Measurements from ENCODE around the gene PDE6B. TPM values are rescaled to one million over a fixed set of nuclear protein-coding genes. Genes with fewer than 3 reads are reported as not detected.
A peak's percentile ranks its signal among the peaks of the same experiment; 100 is the strongest.

The PDE6B gene
- total RNA-seq, 2 experiments from 2014 or later, result 11.4 to 12.4 TPM

DNA sequence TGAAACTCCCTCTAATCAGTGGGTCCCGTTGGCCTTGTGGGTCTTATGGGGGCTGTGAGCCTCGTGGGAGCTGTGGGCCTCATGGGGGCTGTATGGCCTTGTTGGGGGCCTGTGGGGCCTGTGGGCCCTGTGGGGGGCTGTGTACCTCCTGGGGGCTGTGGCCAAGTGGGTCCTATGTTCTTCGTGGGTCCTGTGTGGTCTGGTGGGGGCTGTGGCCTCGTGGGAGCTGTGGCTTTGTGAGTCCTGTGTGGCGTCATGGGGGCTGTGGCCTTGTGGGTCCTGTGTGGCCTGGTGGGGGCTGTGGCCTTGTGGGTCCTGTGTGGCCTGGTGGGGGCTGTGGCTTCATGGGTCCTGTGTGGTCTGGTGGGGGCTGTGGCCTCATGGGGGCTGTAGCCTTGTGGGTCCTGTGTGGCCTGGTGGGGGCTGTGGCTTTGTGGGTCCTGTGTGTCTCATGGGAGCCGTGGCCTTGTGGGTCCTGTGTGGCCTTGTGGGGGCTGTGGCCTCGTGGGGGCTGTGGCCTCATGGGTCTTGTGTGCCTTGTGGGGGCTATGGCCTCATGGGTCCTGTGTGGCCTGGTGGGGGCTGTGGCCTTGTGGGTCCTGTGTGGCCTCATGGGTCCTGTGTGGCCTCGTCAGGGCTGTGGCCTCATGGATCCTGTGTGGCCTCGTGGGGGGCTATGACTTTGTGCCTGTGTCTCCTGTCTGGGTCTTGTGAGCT is 87.7 kb downstream of the PDE6B start:
- DNase-seq (peak in 1 of 14 experiments; percentile 18), ATAC-seq (ENCODE audit: poor library complexity) (no peak)
- Mint-ChIP-seq H3K9me3 (no peaks in the 10 kb centered on the region), H3K27ac (no peak overlapping the region), H3K27me3 (no peaks in the 10 kb centered on the region), H3K4me1 (ENCODE audit: low read depth) (peaks cover 32% of the 10 kb centered on the region), H3K36me3 (ENCODE audit: low read depth) (no peaks in the 10 kb centered on the region), H3K4me3 (no peak overlapping the region)
- ChIA-PET CTCF (no interaction called here), POLR2A (no interaction called here)
- TF ChIP-seq, protein P1, sequence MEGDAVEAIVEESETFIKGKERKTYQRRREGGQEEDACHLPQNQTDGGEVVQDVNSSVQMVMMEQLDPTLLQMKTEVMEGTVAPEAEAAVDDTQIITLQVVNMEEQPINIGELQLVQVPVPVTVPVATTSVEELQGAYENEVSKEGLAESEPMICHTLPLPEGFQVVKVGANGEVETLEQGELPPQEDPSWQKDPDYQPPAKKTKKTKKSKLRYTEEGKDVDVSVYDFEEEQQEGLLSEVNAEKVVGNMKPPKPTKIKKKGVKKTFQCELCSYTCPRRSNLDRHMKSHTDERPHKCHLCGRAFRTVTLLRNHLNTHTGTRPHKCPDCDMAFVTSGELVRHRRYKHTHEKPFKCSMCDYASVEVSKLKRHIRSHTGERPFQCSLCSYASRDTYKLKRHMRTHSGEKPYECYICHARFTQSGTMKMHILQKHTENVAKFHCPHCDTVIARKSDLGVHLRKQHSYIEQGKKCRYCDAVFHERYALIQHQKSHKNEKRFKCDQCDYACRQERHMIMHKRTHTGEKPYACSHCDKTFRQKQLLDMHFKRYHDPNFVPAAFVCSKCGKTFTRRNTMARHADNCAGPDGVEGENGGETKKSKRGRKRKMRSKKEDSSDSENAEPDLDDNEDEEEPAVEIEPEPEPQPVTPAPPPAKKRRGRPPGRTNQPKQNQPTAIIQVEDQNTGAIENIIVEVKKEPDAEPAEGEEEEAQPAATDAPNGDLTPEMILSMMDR (IDR thresholded peaks at IDR 0.05), result no peak
- H3K27me3 ChIP-seq (ENCODE audit: control insufficient read depth in 1 of 2, insufficient read depth in 2 of 2, low read length in 2 of 2), result no peaks in the 10 kb centered on the region
- no peaks in the 10 kb centered on the region for H3K9me3 ChIP-seq (ENCODE audit: control insufficient read depth in 1 of 2, insufficient read depth in 1 of 2, low read length in 2 of 2)
- peaks cover 16% of the 10 kb centered on the region for H3K4me1 ChIP-seq (ENCODE audit: insufficient read depth, low read length)
- H3K36me3 ChIP-seq (ENCODE audit: insufficient read depth, low read length), result peaks cover 17% of the 10 kb centered on the region
- H3K27ac ChIP-seq (ENCODE audit: low read depth in 1 of 2, low read length in 2 of 2), result no peak overlapping the region
- intact Hi-C loops (cut with DNase I, micrococcal nuclease), result no loop called here
- H3K4me3 ChIP-seq (ENCODE audit: low read length), result no peak overlapping the region

DNA sequence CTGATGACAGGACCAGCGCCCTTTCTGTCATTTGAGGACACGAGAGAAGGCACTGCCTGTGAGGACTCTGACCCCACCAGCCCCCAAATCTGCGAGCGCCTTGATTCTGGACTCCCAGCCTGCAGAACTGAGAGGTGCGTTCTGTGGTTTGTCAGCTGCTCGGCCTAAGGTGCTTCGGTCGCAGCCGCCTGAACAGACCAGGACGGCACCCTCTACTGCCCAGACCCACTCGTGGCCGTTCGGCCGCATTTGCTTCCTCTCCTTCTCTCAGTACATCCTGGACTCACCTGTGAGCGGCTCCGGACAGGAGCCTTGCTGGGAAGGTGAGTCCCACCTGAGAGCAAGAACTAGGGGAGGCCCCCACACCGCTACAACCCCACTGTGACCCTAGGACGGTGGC is 88.7 kb downstream of the PDE6B start:
- CTCF ChIA-PET, result no interaction called here
- no peaks in the 10 kb centered on the region for H3K27me3 Mint-ChIP-seq

DNA sequence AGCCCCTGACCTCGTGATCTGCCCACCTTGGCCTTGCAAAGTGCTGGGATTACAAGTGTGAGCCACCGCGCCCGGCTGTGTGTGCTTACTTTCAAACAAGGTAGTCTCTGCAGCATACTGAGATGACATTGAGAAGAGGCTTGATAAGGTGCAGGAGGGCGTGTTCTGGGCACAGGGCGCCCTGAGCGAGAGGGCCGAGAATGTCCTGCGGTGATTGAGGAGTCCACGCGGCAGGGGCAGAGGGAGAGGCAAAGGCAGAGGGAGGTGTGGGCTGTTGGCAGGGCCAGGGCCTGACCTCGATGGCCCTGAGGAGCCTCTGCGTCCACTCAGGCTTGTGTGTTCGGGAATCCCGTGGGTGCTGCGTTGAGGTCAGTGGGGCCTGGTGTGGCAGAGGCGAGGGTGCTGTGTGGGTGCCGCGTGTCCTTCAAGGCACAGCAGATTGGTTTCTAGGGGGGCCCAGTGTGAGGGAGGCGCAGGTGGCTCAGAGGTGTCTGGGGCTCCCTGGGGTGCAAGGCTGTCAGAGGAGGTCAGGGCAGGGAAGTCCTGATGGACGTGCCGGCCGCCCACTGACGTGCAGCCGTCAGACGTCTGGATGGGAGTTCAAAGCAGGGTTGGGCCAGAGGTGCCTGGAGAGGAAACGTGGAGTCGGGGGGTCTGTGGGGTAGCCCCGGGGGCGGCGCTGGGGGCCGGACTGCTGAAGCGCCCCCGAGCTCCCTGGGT is 92.4 kb downstream of the PDE6B start:
- ATAC-seq (ENCODE audit: poor library complexity) (no peak), DNase-seq (no peak)
- Histone ChIP-seq H3K27me3 (ENCODE audit: control insufficient read depth in 1 of 2, insufficient read depth in 2 of 2, low read length in 2 of 2) (no peaks in the 10 kb centered on the region), H3K4me3 (ENCODE audit: low read length) (no peak overlapping the region), H3K36me3 (ENCODE audit: insufficient read depth, low read length) (peaks cover 5% of the 10 kb centered on the region), H3K9me3 (ENCODE audit: control insufficient read depth in 1 of 2, insufficient read depth in 1 of 2, low read length in 2 of 2) (peaks cover 0 to 13% of the 10 kb centered on the region in 2 experiments), H3K4me1 (ENCODE audit: insufficient read depth, low read length) (peaks cover 10% of the 10 kb centered on the region), H3K27ac (ENCODE audit: low read depth in 1 of 2, low read length in 2 of 2) (no peak overlapping the region)
- intact Hi-C loops (cut with DNase I, micrococcal nuclease), result no loop called here
- Mint-ChIP-seq H3K27me3 (no peaks in the 10 kb centered on the region), H3K4me3 (no peak overlapping the region), H3K36me3 (ENCODE audit: low read depth) (peaks cover 14% of the 10 kb centered on the region), H3K27ac (no peak overlapping the region), H3K9me3 (no peaks in the 10 kb centered on the region), H3K4me1 (ENCODE audit: low read depth) (no peaks in the 10 kb centered on the region)
- ChIA-PET CTCF (no interaction called here), POLR2A (no interaction called here)
- TF ChIP-seq, protein P1 (IDR thresholded peaks at IDR 0.05), result no peak

More for the DNA sequence above, 88.7 kb downstream of the PDE6B start:
- Histone ChIP-seq H3K27ac (ENCODE audit: low read depth in 1 of 2, low read length in 2 of 2) (no peak overlapping the region), H3K4me1 (ENCODE audit: insufficient read depth, low read length) (peaks cover 10% of the 10 kb centered on the region), H3K27me3 (ENCODE audit: control insufficient read depth in 1 of 2, insufficient read depth in 2 of 2, low read length in 2 of 2) (no peaks in the 10 kb centered on the region), H3K36me3 (ENCODE audit: insufficient read depth, low read length) (peaks cover 11% of the 10 kb centered on the region), H3K9me3 (ENCODE audit: control insufficient read depth in 1 of 2, insufficient read depth in 1 of 2, low read length in 2 of 2) (no peaks in the 10 kb centered on the region), H3K4me3 (ENCODE audit: low read length) (no peak overlapping the region)
- no peak overlapping the region for H3K27ac Mint-ChIP-seq
- DNase-seq (no peak), ATAC-seq (ENCODE audit: poor library complexity) (no peak)
- H3K9me3 Mint-ChIP-seq, result no peaks in the 10 kb centered on the region
- TF ChIP-seq, protein P1 (IDR thresholded peaks at IDR 0.05), result no peak
- H3K36me3 Mint-ChIP-seq (ENCODE audit: low read depth), result no peaks in the 10 kb centered on the region
- POLR2A ChIA-PET, result no interaction called here
- intact Hi-C loops (cut with DNase I, micrococcal nuclease), result no loop called here
- no peak overlapping the region for H3K4me3 Mint-ChIP-seq
- peaks cover 25% of the 10 kb centered on the region for H3K4me1 Mint-ChIP-seq (ENCODE audit: low read depth)

Data from CD4-positive, alpha-beta T cell (primary cell).